ENCODE results near the gene ENOX1.

The ENOX1 gene

DNA sequence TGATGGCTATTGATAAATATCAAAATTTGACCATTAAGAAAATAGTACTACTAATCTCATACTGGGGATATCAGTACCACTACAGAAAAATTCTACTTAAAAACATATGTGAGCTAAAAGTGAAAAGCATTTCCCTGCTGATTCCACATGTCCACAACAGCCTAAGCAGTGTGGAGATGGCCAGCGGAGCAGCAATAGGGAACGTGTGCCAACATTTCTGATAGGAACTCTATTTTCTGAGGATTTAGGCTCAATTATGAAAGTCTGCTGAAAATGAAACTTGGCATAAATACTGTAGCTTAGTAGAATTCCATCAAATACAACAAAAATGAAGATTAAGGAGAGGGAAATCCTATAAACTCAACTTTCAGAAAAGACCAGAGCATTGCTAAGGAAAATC is 311.6 kb downstream of the ENOX1 start:
- Histone ChIP-seq H3K27ac (ENCODE audit: low read depth, low read length) (no peak overlapping the region), H3K27me3 (ENCODE audit: control insufficient read depth in 1 of 2, insufficient read depth in 2 of 2, low read length in 2 of 2) (no peaks in the 10 kb centered on the region), H3K9me3 (ENCODE audit: low read length) (no peaks in the 10 kb centered on the region), H3K4me3 (ENCODE audit: low read depth in 1 of 2, low read length in 2 of 2) (no peak overlapping the region), H3K4me1 (ENCODE audit: insufficient read depth, low read length) (peaks cover 27% of the 10 kb centered on the region), H3K36me3 (ENCODE audit: insufficient read depth, low read length) (no peaks in the 10 kb centered on the region), H3K9ac (ENCODE audit: low read length) (no peak overlapping the region)

DNA sequence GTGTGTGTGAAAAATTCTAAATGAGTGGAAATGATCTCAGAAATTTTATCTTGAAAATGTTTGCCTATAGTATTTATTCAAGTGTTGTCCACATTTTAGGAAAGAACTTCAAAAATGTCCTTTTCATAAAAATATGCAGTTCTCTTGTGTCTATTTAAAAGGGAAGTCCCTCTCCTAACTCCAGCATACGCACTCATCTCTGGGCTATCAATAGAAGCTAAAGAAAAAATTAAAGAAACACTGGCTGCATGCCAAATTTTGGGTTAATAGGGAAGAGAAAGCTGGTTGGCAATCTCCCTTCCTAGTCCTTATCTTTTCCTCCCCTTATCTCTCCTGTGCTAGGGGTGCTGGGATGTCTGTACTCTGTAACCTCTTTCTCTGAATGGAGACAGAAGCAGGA is 313.3 kb downstream of the ENOX1 start:
- Histone ChIP-seq H3K4me1 (ENCODE audit: insufficient read depth, low read length) (peaks cover 27% of the 10 kb centered on the region), H3K27me3 (ENCODE audit: control insufficient read depth in 1 of 2, insufficient read depth in 2 of 2, low read length in 2 of 2) (no peaks in the 10 kb centered on the region), H3K9ac (ENCODE audit: low read length) (no peak overlapping the region), H3K4me3 (ENCODE audit: low read depth in 1 of 2, low read length in 2 of 2) (no peak overlapping the region), H3K9me3 (ENCODE audit: low read length) (no peaks in the 10 kb centered on the region), H3K27ac (ENCODE audit: low read depth, low read length) (no peak overlapping the region), H3K36me3 (ENCODE audit: insufficient read depth, low read length) (no peaks in the 10 kb centered on the region)

- peaks cover 25% of the 10 kb centered on the region for H3K4me1 ChIP-seq (ENCODE audit: insufficient read depth, low read length)
- H3K9ac ChIP-seq (ENCODE audit: low read length) = no peak overlapping the region
- H3K27me3 ChIP-seq (ENCODE audit: control insufficient read depth in 1 of 2, insufficient read depth in 2 of 2, low read length in 2 of 2) = no peaks in the 10 kb centered on the region
- no peaks in the 10 kb centered on the region for H3K9me3 ChIP-seq (ENCODE audit: low read length)
- H3K36me3 ChIP-seq (ENCODE audit: insufficient read depth, low read length) = no peaks in the 10 kb centered on the region
- H3K27ac ChIP-seq (ENCODE audit: low read depth, low read length) = no peak overlapping the region
- H3K4me3 ChIP-seq (ENCODE audit: low read depth in 1 of 2, low read length in 2 of 2) = no peak overlapping the region
These were observed 313.8 kb downstream of the ENOX1 start for GRCh38 chr13:43472980-43473379.

- H3K9ac ChIP-seq (ENCODE audit: low read length) = no peak overlapping the region
- peaks cover 18% of the 10 kb centered on the region for H3K4me1 ChIP-seq (ENCODE audit: insufficient read depth, low read length)
- H3K36me3 ChIP-seq (ENCODE audit: insufficient read depth, low read length) = no peaks in the 10 kb centered on the region
- no peak overlapping the region for H3K27ac ChIP-seq (ENCODE audit: low read depth, low read length)
- H3K9me3 ChIP-seq (ENCODE audit: low read length) = no peaks in the 10 kb centered on the region
- H3K4me3 ChIP-seq (ENCODE audit: low read depth in 1 of 2, low read length in 2 of 2) = no peak overlapping the region
- H3K27me3 ChIP-seq (ENCODE audit: control insufficient read depth in 1 of 2, insufficient read depth in 2 of 2, low read length in 2 of 2) = no peaks in the 10 kb centered on the region
These were observed 314.4 kb downstream of the ENOX1 start for GRCh38 chr13:43472339-43472738.

- H3K9ac ChIP-seq (ENCODE audit: low read length) = no peak overlapping the region
- no peaks in the 10 kb centered on the region for H3K9me3 ChIP-seq (ENCODE audit: low read length)
- H3K4me3 ChIP-seq (ENCODE audit: low read depth in 1 of 2, low read length in 2 of 2) = no peak overlapping the region
- peaks cover 16% of the 10 kb centered on the region for H3K4me1 ChIP-seq (ENCODE audit: insufficient read depth, low read length)
- no peaks in the 10 kb centered on the region for H3K36me3 ChIP-seq (ENCODE audit: insufficient read depth, low read length)
- no peak overlapping the region for H3K27ac ChIP-seq (ENCODE audit: low read depth, low read length)
- no peaks in the 10 kb centered on the region for H3K27me3 ChIP-seq (ENCODE audit: control insufficient read depth in 1 of 2, insufficient read depth in 2 of 2, low read length in 2 of 2)
These were observed 316.2 kb downstream of the ENOX1 start for GRCh38 chr13:43470610-43471009.

- H3K4me1 ChIP-seq (ENCODE audit: insufficient read depth, low read length) = peaks cover 16% of the 10 kb centered on the region
- H3K27me3 ChIP-seq (ENCODE audit: control insufficient read depth in 1 of 2, insufficient read depth in 2 of 2, low read length in 2 of 2) = no peaks in the 10 kb centered on the region
- H3K9me3 ChIP-seq (ENCODE audit: low read length) = no peaks in the 10 kb centered on the region
- H3K36me3 ChIP-seq (ENCODE audit: insufficient read depth, low read length) = no peaks in the 10 kb centered on the region
- no peak overlapping the region for H3K9ac ChIP-seq (ENCODE audit: low read length)
- H3K27ac ChIP-seq (ENCODE audit: low read depth, low read length) = no peak overlapping the region
- no peak overlapping the region for H3K4me3 ChIP-seq (ENCODE audit: low read depth in 1 of 2, low read length in 2 of 2)
These were observed 317.0 kb downstream of the ENOX1 start for GRCh38 chr13:43469791-43470190.

GRCh38 chr13:43464578-43465264 is 322.1 kb downstream of the ENOX1 start:
- Histone ChIP-seq H3K4me3 (ENCODE audit: low read depth in 1 of 2, low read length in 2 of 2) (no peak overlapping the region), H3K27ac (ENCODE audit: low read depth, low read length) (no peak overlapping the region), H3K9me3 (ENCODE audit: low read length) (no peaks in the 10 kb centered on the region), H3K4me1 (ENCODE audit: insufficient read depth, low read length) (no peaks in the 10 kb centered on the region), H3K9ac (ENCODE audit: low read length) (no peak overlapping the region), H3K36me3 (ENCODE audit: insufficient read depth, low read length) (no peaks in the 10 kb centered on the region), H3K27me3 (ENCODE audit: control insufficient read depth in 1 of 2, insufficient read depth in 2 of 2, low read length in 2 of 2) (no peaks in the 10 kb centered on the region)

DNA sequence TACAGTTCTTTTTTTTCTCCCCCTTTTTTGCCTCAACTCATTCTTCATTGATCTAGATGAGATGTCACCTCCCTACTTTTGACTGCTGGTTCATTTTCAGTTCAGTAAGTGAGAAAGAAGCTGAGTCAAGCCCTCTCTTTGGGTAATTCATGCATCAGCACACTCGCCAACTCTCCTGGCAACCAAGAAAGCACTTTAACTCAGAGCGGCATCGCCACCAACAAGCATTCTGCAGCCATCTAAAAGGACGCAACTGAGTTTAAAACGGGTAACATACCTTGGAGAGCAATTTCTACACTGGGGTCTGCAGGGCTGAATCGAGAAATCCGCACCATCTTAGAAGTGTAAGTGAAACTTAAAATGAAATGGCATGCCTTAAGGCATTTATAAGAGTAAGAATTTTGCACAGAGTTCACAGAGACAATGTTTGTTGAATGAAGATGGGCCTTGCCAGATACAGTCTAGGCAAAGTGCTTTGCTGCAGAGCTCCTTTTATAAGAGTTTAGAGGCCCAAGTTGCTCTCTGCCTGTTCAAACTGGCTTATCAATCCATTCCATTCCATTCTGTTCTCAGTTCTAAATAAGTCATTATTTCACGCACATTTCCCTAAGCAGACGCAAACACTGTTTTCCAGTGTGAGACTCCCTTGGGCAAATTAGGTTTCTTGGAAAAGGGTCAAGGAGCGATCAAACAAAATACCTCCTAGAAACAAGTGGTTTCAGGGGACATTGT is 338.0 kb downstream of the ENOX1 start:
- Histone ChIP-seq H3K27ac (ENCODE audit: low read depth, low read length) (no peak overlapping the region), H3K9me3 (ENCODE audit: low read length) (no peaks in the 10 kb centered on the region), H3K27me3 (ENCODE audit: control insufficient read depth in 1 of 2, insufficient read depth in 2 of 2, low read length in 2 of 2) (no peaks in the 10 kb centered on the region), H3K4me3 (ENCODE audit: low read depth in 1 of 2, low read length in 2 of 2) (no peak overlapping the region), H3K36me3 (ENCODE audit: insufficient read depth, low read length) (no peaks in the 10 kb centered on the region), H3K9ac (ENCODE audit: low read length) (no peak overlapping the region), H3K4me1 (ENCODE audit: insufficient read depth, low read length) (peaks cover 17% of the 10 kb centered on the region)

DNA sequence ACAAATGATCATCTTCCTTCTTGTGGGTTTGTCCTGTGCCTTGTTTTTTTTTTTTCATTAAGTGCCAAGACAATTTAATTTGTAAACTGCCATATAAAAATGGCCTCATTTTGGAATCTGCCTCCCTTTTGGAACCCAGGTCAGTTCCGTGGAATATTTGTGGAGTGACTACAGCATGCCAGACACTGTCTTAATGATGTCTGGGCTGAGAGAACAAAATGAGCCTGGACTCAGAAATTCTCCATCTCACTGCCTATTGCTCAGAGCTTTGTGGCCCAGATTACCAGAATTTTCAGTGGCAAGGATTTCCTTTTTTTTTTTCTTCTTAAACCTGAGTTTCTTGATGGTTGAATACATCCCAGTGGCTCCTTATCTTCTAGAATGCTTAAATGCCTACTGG is 340.6 kb downstream of the ENOX1 start:
- Histone ChIP-seq H3K36me3 (ENCODE audit: insufficient read depth, low read length) (no peaks in the 10 kb centered on the region), H3K9me3 (ENCODE audit: low read length) (no peaks in the 10 kb centered on the region), H3K9ac (ENCODE audit: low read length) (no peak overlapping the region), H3K4me3 (ENCODE audit: low read depth in 1 of 2, low read length in 2 of 2) (no peak overlapping the region), H3K27ac (ENCODE audit: low read depth, low read length) (no peak overlapping the region), H3K27me3 (ENCODE audit: control insufficient read depth in 1 of 2, insufficient read depth in 2 of 2, low read length in 2 of 2) (no peaks in the 10 kb centered on the region), H3K4me1 (ENCODE audit: insufficient read depth, low read length) (peaks cover 22% of the 10 kb centered on the region)

GRCh38 chr13:43445668-43446067 is 341.1 kb downstream of the ENOX1 start:
- H3K4me3 ChIP-seq (ENCODE audit: low read depth in 1 of 2, low read length in 2 of 2) = no peak overlapping the region
- H3K27me3 ChIP-seq (ENCODE audit: control insufficient read depth in 1 of 2, insufficient read depth in 2 of 2, low read length in 2 of 2) = no peaks in the 10 kb centered on the region
- H3K4me1 ChIP-seq (ENCODE audit: insufficient read depth, low read length) = peaks cover 22% of the 10 kb centered on the region
- H3K9ac ChIP-seq (ENCODE audit: low read length) = no peak overlapping the region
- H3K9me3 ChIP-seq (ENCODE audit: low read length) = no peaks in the 10 kb centered on the region
- H3K36me3 ChIP-seq (ENCODE audit: insufficient read depth, low read length) = no peaks in the 10 kb centered on the region
- H3K27ac ChIP-seq (ENCODE audit: low read depth, low read length) = no peak overlapping the region

GRCh38 chr13:43444081-43444480 is 342.7 kb downstream of the ENOX1 start:
- H3K4me1 ChIP-seq (ENCODE audit: insufficient read depth, low read length) = peaks cover 22% of the 10 kb centered on the region
- H3K27ac ChIP-seq (ENCODE audit: low read depth, low read length) = no peak overlapping the region

More at GRCh38 chr13:43444081-43444480, 342.7 kb downstream of the ENOX1 start:
- Histone ChIP-seq H3K36me3 (ENCODE audit: insufficient read depth, low read length) (no peaks in the 10 kb centered on the region), H3K9me3 (ENCODE audit: low read length) (no peaks in the 10 kb centered on the region), H3K4me3 (ENCODE audit: low read depth in 1 of 2, low read length in 2 of 2) (no peak overlapping the region), H3K27me3 (ENCODE audit: control insufficient read depth in 1 of 2, insufficient read depth in 2 of 2, low read length in 2 of 2) (no peaks in the 10 kb centered on the region), H3K9ac (ENCODE audit: low read length) (no peak overlapping the region)
